HepG2 (cell line): ENCODE data around the gene RAMP1. TPM values are rescaled to one million over a fixed set of nuclear protein-coding genes. Genes with fewer than 3 reads are reported as not detected.
A peak's percentile ranks its signal among the peaks of the same experiment; 100 is the strongest.

Experiments
- CCDC6 ChIP-seq: sonication (generic); formaldehyde crosslinking; IDR thresholded peaks from 2 replicates; pipeline ENCODE4 v1.8.1; 2022; ENCODE audit warnings: mild to moderate bottlenecking, missing genetic modification reagents, moderate library complexity
- GABPB1 ChIP-seq: IDR thresholded peaks from 2 replicates; pipeline ENCODE4 v1.6.1; 2016; ENCODE audit warnings: mild to moderate bottlenecking, missing genetic modification reagents, moderate library complexity, missing compliant biosample characterization
- GZF1 ChIP-seq: sonication (generic); formaldehyde crosslinking; IDR thresholded peaks from 2 replicates; pipeline ENCODE4 v1.5.1; 2020; ENCODE audit warnings: mild to moderate bottlenecking, missing genetic modification reagents
- HOXD1 ChIP-seq: sonication (generic); formaldehyde crosslinking; IDR thresholded peaks from 2 replicates; pipeline ENCODE4 v1.5.0; 2020; ENCODE audit warnings: missing genetic modification reagents
- NFYC ChIP-seq: IDR thresholded peaks from 2 replicates; pipeline ENCODE4 v1.6.1; 2016; ENCODE audit warnings: missing genetic modification reagents, missing compliant biosample characterization
- RBAK ChIP-seq: sonication (generic); formaldehyde crosslinking; IDR thresholded peaks from 2 replicates; pipeline ENCODE4 v1.5.1; 2020; ENCODE audit warnings: mild to moderate bottlenecking, missing genetic modification reagents
- RBM39 ChIP-seq: fragments of 200-400 bp; formaldehyde crosslinking; IDR thresholded peaks from one replicate; pipeline ENCODE4 v1.6.1; 2018; ENCODE audit warnings: antibody characterized with exemption, mild to moderate bottlenecking, low read depth, low read length; ENCODE audit not compliant: poor library complexity, severe bottlenecking
- SRSF9 ChIP-seq: fragments of 200-400 bp; formaldehyde crosslinking; IDR thresholded peaks from 2 replicates; pipeline ENCODE4 v1.6.1; 2018; ENCODE audit warnings: borderline replicate concordance, mild to moderate bottlenecking, low read depth, low read length; ENCODE audit not compliant: insufficient read depth, poor library complexity, severe bottlenecking
- TEAD3 ChIP-seq: optimal IDR thresholded peaks from 2 replicates; pipeline ENCODE3; 2016; ENCODE audit warnings: borderline replicate concordance
- ZBTB1 ChIP-seq: sonication (generic); formaldehyde crosslinking; IDR thresholded peaks from 2 replicates; pipeline ENCODE4 v1.4.0; 2020; ENCODE audit warnings: missing genetic modification reagents, borderline replicate concordance
- ZBTB21 ChIP-seq: sonication (generic); formaldehyde crosslinking; IDR thresholded peaks from 2 replicates; pipeline ENCODE4 v1.4.0; 2020; ENCODE audit warnings: missing genetic modification reagents
- ZFP62 ChIP-seq: sonication (generic); formaldehyde crosslinking; IDR thresholded peaks from 2 replicates; pipeline ENCODE4 v1.4.0; 2020; ENCODE audit warnings: missing genetic modification reagents
- ZNF101 ChIP-seq: sonication (generic); formaldehyde crosslinking; IDR thresholded peaks from 2 replicates; pipeline ENCODE4 v1.4.0; 2020; ENCODE audit warnings: mild to moderate bottlenecking, low read depth, missing genetic modification reagents, borderline replicate concordance
- ZNF124 ChIP-seq: sonication (generic); formaldehyde crosslinking; IDR thresholded peaks from 2 replicates; pipeline ENCODE4 v1.4.0; 2020; ENCODE audit warnings: missing genetic modification reagents
- ZNF253 ChIP-seq: sonication (generic); formaldehyde crosslinking; IDR thresholded peaks from 2 replicates; pipeline ENCODE4 v1.8.0; 2022; ENCODE audit warnings: mild to moderate bottlenecking, missing genetic modification reagents, borderline replicate concordance
- ZNF33A ChIP-seq: sonication (generic); formaldehyde crosslinking; IDR thresholded peaks from 2 replicates; pipeline ENCODE4 v1.5.1; 2020; ENCODE audit warnings: missing genetic modification reagents, mild to moderate bottlenecking, moderate library complexity, borderline replicate concordance
- ZNF670 ChIP-seq: sonication (generic); formaldehyde crosslinking; IDR thresholded peaks from 2 replicates; pipeline ENCODE4 v1.8.0; 2022; ENCODE audit warnings: mild to moderate bottlenecking, missing genetic modification reagents, borderline replicate concordance
- ZNF672 ChIP-seq: sonication (generic); formaldehyde crosslinking; IDR thresholded peaks from 2 replicates; pipeline ENCODE4 v1.8.1; 2022; ENCODE audit warnings: missing genetic modification reagents
- polyA plus RNA-seq, 8 experiments: library from polyadenylated mRNA; depleted of rRNA in 3 of 8; stranded (reverse) in 7 of 8; unstranded in 1 of 8; fragments of >200 nt; fragmentation: Illumina TruSeq in 4 of 8; extraction: Trizol in 4 of 8; gene quantifications; 2 replicates each; pipeline versions ENCODE4 v1.2.1 to v1.2.3, GENCODE V29; 2011 to 2016; ENCODE audit warnings: low read depth in 4 of 8, missing spikeins in 1 of 8, mixed read lengths in 1 of 8; ENCODE audit not compliant: insufficient read depth in 1 of 8
- total RNA-seq, 5 experiments: library from RNA; depleted of rRNA; stranded (reverse); fragments of >200 nt; fragmentation: Illumina TruSeq; extraction: Trizol; gene quantifications; 2 replicates each; pipeline ENCODE4 v1.2.3, GENCODE V29; 2016; ENCODE audit warnings: low read depth in 1 of 5
- TF ChIP-seq, protein P1 (sequence below): sonication (generic); formaldehyde crosslinking; IDR thresholded peaks from 2 replicates; pipeline ENCODE4 v1.5.0; 2020; ENCODE audit warnings: mild to moderate bottlenecking, missing genetic modification reagents
- TF ChIP-seq, protein P2 (sequence below): sonication (generic); formaldehyde crosslinking; IDR thresholded peaks from 2 replicates; pipeline ENCODE4 v1.8.0; 2022; ENCODE audit warnings: mild to moderate bottlenecking, missing genetic modification reagents, moderate library complexity
- TF ChIP-seq, protein P3 (sequence below): IDR thresholded peaks from 2 replicates; pipeline ENCODE4 v1.6.1; 2012; ENCODE audit warnings: inconsistent platforms
- TF ChIP-seq, protein P4 (sequence below): IDR thresholded peaks from 2 replicates; pipeline ENCODE4 v1.6.1; 2016; ENCODE audit warnings: low read depth
- TF ChIP-seq, protein P5 (sequence below): sonication (generic); formaldehyde crosslinking; IDR thresholded peaks from 2 replicates; pipeline ENCODE4 v1.4.0; 2020; ENCODE audit warnings: mild to moderate bottlenecking, missing genetic modification reagents
- TF ChIP-seq, protein P6 (sequence below): sonication (generic); formaldehyde crosslinking; IDR thresholded peaks from 2 replicates; pipeline ENCODE4 v1.8.1; 2023; ENCODE audit warnings: missing genetic modification reagents, mild to moderate bottlenecking, borderline replicate concordance

Gene RAMP1
- total and polyA plus RNA-seq, 2 of the 13 experiments (the other 11 are each of a cell fraction or from before 2014, with no cell fraction given): 0.29 to 0.61 TPM

DNA sequence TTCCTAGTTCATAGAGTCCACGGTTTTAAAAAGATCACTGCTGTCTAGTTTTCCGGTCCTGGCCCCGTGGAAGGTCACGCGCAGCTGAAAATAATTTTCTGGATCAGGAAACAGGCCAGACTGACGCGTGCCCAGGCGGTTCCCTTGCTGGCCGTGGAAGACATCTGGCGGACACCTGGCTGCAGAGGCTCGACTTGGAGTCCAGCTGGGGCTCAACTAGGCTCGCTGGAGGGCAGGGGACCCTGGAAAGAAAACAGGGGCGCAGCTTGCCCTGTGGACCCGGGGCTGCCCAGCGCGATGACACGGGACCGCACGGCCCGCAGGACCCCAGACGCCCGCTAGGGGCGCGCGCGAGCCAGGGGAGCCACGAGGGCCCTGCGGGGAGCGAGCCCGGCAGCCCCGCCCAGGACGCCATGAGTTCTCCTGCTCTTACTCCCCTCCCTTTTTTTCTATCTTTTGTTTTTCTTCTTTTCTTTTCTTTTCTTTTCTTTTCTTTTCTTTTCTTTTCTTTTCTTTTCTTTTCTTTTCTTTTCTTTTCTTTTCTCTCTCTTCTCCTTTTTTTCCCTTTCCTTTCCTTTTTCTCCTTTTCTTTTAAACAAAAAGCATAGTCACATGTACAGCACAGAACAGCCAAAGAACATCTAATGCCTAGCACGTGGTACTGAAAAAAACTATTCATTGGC, 64.2 kb downstream of the RAMP1 start (continued):
- TF ChIP-seq, protein P1, sequence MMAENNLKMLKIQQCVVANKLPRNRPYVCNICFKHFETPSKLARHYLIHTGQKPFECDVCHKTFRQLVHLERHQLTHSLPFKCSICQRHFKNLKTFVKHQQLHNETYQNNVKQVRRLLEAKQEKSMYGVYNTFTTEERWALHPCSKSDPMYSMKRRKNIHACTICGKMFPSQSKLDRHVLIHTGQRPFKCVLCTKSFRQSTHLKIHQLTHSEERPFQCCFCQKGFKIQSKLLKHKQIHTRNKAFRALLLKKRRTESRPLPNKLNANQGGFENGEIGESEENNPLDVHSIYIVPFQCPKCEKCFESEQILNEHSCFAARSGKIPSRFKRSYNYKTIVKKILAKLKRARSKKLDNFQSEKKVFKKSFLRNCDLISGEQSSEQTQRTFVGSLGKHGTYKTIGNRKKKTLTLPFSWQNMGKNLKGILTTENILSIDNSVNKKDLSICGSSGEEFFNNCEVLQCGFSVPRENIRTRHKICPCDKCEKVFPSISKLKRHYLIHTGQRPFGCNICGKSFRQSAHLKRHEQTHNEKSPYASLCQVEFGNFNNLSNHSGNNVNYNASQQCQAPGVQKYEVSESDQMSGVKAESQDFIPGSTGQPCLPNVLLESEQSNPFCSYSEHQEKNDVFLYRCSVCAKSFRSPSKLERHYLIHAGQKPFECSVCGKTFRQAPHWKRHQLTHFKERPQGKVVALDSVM (CRISPR knock-in tag): peak; percentile 33; the same call in 1 of the 2 replicates
- TF ChIP-seq NFYC (no peak), RBAK (CRISPR knock-in tag) (no peak), ZBTB21 (CRISPR knock-in tag) (no peak), ZFP62 (CRISPR knock-in tag) (no peak), TEAD3 (CRISPR knock-in tag) (peak; percentile 6), RBM39 (peak; percentile 98), ZNF672 (no peak), ZNF101 (CRISPR knock-in tag) (no peak), ZBTB1 (CRISPR knock-in tag) (no peak), SRSF9 (no peak), ZNF33A (CRISPR knock-in tag) (no peak), ZNF670 (CRISPR knock-in tag) (no peak), ZNF253 (CRISPR knock-in tag) (no peak), ZNF124 (CRISPR knock-in tag) (no peak), HOXD1 (no peak), CCDC6 (CRISPR knock-in tag) (no peak), GZF1 (CRISPR knock-in tag) (no peak), GABPB1 (CRISPR knock-in tag) (peak; percentile 73; the same call in 1 of the 2 replicates)
- TF ChIP-seq, protein P2, sequence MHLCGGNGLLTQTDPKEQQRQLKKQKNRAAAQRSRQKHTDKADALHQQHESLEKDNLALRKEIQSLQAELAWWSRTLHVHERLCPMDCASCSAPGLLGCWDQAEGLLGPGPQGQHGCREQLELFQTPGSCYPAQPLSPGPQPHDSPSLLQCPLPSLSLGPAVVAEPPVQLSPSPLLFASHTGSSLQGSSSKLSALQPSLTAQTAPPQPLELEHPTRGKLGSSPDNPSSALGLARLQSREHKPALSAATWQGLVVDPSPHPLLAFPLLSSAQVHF: no peak
- TF ChIP-seq, protein P3, sequence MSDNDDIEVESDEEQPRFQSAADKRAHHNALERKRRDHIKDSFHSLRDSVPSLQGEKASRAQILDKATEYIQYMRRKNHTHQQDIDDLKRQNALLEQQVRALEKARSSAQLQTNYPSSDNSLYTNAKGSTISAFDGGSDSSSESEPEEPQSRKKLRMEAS: peak; percentile 80
- TF ChIP-seq, protein P4, sequence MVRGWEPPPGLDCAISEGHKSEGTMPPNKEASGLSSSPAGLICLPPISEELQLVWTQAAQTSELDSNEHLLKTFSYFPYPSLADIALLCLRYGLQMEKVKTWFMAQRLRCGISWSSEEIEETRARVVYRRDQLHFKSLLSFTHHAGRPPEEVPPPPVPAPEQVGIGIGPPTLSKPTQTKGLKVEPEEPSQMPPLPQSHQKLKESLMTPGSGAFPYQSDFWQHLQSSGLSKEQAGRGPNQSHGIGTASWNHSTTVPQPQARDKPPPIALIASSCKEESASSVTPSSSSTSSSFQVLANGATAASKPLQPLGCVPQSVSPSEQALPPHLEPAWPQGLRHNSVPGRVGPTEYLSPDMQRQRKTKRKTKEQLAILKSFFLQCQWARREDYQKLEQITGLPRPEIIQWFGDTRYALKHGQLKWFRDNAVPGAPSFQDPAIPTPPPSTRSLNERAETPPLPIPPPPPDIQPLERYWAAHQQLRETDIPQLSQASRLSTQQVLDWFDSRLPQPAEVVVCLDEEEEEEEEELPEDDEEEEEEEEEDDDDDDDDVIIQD (CRISPR knock-in tag): 0 out of 2 replicates have a peak, but pooled peaks have one; percentile 19
- TF ChIP-seq, protein P5, sequence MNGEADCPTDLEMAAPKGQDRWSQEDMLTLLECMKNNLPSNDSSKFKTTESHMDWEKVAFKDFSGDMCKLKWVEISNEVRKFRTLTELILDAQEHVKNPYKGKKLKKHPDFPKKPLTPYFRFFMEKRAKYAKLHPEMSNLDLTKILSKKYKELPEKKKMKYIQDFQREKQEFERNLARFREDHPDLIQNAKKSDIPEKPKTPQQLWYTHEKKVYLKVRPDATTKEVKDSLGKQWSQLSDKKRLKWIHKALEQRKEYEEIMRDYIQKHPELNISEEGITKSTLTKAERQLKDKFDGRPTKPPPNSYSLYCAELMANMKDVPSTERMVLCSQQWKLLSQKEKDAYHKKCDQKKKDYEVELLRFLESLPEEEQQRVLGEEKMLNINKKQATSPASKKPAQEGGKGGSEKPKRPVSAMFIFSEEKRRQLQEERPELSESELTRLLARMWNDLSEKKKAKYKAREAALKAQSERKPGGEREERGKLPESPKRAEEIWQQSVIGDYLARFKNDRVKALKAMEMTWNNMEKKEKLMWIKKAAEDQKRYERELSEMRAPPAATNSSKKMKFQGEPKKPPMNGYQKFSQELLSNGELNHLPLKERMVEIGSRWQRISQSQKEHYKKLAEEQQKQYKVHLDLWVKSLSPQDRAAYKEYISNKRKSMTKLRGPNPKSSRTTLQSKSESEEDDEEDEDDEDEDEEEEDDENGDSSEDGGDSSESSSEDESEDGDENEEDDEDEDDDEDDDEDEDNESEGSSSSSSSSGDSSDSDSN (CRISPR knock-in tag): no peak
- TF ChIP-seq, protein P6, sequence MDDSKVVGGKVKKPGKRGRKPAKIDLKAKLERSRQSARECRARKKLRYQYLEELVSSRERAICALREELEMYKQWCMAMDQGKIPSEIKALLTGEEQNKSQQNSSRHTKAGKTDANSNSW: no peak
